ENCODE data around the gene ARHGEF37. TPM values are rescaled to one million over a fixed set of nuclear protein-coding genes. Genes with fewer than 3 reads are reported as not detected.
"Not testable (repeated sequence)": the region's sequence is repeated elsewhere in the genome, so short reads cannot be mapped to it uniquely, and the experiment has no call there.

The ARHGEF37 gene
- total RNA-seq, 2 donors from 2014 or later, result 14.1 to 17.3 TPM

DNA sequence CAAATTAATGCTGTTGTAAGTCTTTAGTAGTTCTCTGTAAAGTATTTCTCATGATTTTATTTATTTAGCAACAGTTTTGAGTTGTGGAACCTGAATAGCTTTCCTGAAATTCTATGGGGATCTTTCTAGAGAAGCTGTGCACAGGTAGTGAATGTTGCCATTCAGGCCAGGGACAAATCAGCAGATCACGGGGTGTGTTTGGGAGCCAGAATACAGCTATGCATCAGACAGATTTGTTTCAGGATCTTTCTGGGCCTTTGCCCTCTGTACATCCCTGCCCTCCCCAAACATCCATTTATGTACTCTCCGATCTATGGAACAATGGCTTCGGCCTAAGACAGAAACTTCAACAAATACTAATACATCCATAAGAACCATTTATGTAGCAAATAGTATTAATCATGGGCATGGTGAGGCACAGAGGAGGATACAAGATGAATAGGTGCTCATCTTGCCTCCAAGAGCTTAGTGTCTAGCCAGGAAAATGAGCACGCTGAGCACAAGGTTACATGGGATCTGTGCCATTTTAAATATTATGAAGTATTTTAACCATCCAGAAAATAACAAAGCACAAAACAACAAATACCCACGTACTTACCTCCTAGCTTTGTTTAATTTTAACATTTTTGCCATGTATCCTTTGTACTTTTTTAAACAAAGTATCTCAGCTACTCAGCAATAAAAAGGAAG, 13.1 kb downstream of the ARHGEF37 start:
- DNase-seq (no peak), ATAC-seq (no peak)
- intact Hi-C loops (cut with DNase I), result no loop called here

DNA sequence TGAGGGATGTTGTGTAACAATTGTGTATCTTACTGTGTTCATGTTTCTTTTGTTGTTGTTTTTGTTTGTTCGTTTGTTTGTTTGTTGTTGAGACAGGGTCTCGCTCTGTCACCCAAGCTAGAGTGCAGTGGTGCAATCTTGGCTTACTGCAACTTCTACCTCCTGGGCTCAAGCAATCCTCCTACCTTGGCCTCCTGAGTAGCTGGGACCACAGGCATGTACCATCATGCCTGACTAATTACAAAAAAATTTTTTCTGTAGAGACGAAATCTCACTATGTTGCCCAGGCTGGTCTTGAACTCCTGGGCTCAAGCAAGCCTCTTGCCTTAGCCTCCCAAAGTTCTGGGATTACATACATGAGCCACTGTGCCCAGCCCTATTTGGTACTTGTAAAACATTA, 13.8 kb downstream of the ARHGEF37 start:
- DNase-seq; ATAC-seq; intact Hi-C loops (cut with DNase I): not testable (repeated sequence)

DNA sequence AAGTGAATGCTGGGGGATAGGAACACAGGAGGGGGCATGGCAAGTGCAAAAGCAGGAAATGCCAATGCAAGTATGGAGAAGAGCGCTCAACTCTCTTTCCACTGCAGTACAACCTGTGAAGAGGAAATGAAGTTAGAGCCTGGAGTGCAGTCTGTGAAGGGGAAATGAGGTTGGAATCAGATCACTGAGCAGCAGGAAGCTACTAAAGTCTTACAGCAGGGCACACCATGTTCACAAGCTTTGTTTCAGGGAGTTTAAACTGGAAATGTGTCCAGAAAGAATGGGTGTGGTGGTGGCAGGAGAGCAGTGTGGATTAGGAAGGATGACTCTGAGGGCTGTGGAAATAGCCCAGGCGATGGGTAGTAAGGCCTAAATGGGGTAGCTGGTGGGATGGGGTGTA, 15.4 kb downstream of the ARHGEF37 start:
- ATAC-seq (peak in 1 of 2 donors; percentile 67), DNase-seq (no peak)
- intact Hi-C loops (cut with DNase I), result no loop called here

DNA sequence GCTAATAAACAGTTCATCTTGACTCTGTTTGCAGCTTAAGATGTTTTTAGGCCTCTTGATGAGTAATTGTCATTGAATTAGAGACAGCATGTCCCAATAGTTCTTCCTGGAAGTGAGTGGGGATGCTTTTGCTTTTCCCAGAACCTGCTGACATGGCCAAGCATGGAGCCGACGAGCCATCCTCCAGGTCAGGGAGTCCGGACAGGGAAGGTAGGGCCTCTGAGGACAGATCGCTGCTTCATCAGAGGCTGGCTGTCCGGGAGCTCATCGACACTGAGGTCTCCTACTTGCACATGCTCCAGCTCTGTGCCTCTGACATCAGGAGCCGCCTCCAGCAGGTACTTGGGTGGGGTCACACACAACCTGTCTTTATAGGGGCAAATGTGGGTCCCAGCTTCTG, 16.3 kb downstream of the ARHGEF37 start:
- DNase-seq, result no peak
- ATAC-seq, result no peak
- intact Hi-C loops (cut with DNase I), result no loop called here

DNA sequence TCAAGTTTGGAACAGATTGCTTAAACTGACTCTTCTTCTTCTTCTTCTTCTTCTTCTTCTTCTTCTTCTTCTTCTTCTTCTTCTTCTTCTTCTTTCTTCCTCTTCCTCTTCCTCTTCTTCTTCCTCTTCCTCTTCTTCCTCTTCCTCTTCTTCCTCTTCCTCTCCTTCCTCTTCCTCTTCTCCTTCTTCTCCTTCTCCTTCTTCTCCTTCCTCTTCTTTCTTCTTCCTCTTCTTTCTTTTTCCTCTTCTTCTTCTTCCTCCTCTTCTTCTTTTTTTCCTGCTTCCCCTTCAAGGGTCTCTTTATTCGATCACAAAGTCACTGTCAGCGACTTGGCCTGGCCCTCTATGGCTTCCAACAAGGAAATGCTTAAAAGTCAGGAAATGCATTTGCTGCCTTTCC, 16.9 kb downstream of the ARHGEF37 start:
- DNase-seq; intact Hi-C loops (cut with DNase I); ATAC-seq: not testable (repeated sequence)

DNA sequence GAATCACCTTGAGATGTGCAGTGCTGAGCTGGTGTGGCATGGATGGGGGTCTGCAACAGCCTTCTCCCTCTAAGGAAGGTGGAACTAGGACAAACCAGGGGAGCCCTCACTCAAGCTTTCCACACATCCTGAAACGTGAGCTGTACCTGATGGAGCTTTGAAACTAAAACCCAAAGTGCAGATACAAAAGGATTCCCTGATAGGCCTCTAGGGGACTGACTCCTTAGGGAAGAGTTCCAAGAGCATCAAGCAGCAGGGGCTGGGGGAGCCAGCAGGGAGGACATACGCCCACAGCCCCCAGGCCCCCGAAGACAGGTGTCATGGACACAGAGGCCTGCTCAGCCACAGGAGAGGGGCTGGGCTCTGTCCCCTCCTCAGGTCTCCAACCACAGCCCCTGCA, 17.7 kb downstream of the ARHGEF37 start:
- ATAC-seq (no peak), DNase-seq (no peak)
- intact Hi-C loops (cut with DNase I), result no loop called here

DNA sequence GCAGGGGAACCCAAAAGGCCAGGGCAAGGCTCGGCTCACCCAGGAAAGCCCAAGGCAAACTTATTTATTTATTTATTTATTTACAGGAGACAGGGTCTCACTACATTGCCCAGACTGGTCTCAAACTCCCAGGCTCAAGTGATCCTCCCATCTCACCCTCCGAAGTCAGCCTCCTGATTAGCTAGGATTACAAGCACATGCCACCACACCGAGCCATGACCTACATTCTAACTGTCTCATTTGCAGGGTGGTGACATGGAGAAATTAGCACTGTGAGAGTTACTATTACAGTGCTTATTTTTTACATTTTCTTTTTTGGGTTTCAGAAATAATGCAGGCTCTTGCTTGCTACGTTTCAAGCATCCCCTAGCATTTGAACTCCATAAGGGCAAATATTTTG, 18.1 kb downstream of the ARHGEF37 start:
- no peak for ATAC-seq
- intact Hi-C loops (cut with DNase I), result no loop called here
- no peak for DNase-seq

DNA sequence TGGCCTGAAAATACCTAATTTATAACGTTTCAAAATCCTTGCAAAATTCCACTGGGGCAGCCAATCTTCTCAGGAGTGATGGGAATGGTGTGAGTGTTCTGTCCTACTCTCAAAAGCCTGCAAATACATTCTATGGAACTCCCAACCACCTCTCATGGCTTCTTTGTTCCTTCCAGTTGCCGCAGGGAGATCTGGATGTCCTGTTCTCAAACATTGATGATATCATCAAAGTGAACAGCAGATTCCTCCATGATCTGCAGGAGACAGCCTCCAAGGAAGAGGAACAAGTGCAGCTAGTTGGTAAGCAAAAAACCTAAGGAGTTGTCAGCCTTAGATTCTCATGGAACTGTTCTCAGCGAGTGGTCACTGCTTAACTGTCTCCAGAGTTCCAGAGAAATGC, 19.6 kb downstream of the ARHGEF37 start:
- intact Hi-C loops (cut with DNase I), result no loop called here

DNA sequence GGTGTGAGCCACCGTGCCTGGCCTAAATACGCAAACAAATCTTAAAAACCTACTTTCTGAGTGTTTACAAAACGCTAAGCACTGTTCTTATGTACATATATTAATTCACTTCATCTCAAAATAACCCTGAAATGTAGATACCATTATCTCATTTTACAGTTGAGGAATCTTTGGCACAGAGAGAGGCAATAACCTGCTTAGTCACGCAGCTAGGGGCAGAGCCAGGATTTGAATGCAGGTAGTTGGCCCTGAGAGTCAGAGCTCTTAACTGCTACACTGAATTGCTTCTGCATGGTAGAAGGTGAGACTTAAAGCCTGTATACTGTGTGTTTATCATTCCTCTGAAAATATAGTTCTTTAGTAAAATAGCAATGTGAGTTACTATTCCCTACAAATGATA, 21.9 kb downstream of the ARHGEF37 start:
- intact Hi-C loops (cut with DNase I), result no loop called here
- DNase-seq (no peak), ATAC-seq (no peak)

More for the DNA sequence above, 19.6 kb downstream of the ARHGEF37 start:
- no peak for ATAC-seq
- no peak for DNase-seq

DNA sequence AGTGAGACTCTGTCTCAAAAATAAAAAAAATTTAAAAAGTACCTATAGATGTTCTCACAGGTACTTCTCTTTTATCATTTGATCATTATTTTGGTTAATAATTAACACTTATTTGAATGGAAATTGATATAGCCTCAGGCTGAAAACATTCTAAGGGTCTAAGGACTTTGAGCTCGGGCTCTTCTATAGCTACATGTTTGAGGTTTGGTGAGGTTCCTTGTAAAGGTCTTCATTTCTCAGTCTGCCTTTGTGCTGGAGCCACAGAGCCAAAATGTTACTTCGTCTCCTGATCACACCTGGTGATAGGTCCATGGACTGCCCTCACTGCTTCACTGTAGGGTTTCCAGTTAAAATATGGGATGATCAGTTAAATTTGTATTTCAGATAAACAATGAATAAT, 22.6 kb downstream of the ARHGEF37 start:
- no peak for DNase-seq
- intact Hi-C loops (cut with DNase I), result no loop called here
- no peak for ATAC-seq

DNA sequence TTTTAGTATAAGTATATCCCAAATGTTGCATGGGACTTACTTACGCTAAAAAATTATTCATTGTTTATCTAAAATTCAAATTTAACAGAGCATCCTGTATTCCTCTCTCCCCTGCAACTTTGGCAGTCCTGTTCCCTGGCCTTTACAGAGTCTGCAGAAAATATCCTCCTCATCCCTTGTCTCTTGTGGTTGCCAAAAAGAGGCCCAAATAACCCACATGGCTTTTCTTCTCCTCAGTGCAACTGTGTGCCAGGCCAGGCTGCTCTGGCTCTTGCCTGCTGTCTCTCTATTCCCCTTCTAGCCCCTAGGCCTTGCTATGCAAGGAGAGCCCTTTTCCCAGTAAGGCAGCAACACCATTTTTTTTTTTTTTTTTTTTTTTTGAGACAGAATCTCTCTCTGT, 23.0 kb downstream of the ARHGEF37 start:
- intact Hi-C loops (cut with DNase I), result no loop called here
- DNase-seq (no peak), ATAC-seq (no peak)

DNA sequence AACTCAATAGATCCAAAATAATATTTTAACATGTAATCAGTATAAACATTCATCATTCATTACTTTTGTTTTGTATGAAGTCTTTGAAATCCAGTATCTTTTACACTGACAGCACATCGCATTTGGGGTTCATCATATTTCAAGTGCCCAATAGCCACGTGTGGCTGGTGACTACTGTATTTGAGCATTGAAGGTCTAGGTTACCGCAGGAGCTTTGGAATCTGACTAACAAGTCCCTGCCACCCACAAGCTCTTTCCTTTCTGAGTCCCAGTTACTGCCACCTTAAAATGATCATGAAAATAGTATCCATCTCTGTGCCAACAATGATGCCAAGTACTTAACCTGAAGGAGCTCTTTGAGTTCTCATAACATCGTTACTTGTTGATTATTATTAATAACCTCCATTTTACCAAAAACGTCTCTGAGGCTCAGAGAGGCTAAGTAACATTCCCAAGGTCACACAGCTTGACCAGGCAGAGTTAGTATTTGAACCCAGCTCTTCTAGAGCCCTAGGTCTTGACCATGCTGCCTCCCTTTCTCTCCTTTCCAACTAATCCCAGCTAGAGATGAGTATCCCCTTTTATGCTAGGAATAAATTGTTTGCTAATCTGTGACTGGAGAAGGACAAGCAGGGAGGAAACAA, 24.2 kb downstream of the ARHGEF37 start:
- DNase-seq (no peak), ATAC-seq (no peak)
- intact Hi-C loops (cut with DNase I), result no loop called here

DNA sequence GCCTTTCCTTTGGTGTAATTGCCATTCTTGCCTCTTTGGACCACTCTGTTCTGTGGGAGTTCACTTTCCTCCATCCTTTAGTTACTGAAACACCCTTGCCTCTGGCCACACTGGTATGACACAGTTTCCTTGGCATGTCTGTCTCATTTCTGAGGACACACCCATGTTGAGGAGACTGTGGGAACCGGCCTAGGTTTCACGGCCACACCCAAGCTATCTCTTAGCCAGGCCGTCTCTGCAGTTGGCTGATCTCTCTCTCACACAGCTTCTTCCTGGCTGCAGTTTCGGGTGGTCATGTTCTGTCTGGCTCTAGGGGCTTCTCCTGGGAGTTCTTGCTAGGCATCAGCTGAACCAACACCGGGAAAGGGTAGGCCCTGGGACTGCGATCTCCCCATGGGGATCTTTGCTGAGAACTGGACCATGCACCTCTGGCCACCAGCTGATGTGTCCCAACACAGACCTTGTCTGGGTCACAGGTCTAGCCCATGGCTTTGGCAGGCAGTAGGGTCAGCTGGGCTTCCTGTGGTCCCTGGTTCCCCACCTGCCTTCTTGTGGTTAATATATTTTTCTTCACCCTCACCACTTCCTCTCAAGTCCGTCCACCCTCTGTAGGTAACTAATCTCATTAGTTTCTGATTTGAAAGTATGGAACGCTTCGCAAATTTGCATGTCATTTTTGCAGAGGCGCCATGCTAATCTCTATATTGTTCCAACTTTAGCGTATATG, 24.9 kb downstream of the ARHGEF37 start:
- intact Hi-C loops (cut with DNase I), result no loop called here
- ATAC-seq (peak; percentile 38 to 94), DNase-seq (peak; percentile 58)

DNA sequence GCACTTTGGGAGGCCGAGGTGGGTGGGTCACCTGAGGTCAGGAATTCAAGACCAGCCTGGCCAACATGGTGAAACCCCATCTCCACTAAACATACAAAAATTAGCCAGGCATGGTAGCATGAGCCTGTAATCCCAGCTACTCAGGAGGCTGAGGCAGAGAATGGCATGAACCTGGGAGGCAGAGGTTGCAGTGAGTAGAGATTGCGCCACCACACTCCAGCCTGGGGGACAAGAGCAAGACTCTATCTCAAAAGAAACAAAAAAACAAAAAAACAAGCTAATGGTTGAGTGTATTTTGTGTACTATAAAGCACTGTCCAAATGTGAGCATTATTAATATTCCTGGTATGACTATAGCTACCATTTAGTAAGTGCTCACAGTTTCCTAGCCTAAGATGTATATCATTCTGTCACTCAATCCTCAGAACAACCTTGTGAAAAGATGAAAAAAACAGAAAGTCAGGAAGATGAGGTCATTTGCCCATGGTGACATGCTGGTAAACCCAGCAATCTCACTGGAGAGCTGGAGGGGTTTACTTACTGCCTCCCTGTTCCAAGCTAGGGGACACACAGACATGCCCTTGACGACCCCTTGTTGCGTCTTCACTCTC, 27.7 kb downstream of the ARHGEF37 start:
- ATAC-seq (no peak), DNase-seq (no peak)
- intact Hi-C loops (cut with DNase I), result no loop called here

DNA sequence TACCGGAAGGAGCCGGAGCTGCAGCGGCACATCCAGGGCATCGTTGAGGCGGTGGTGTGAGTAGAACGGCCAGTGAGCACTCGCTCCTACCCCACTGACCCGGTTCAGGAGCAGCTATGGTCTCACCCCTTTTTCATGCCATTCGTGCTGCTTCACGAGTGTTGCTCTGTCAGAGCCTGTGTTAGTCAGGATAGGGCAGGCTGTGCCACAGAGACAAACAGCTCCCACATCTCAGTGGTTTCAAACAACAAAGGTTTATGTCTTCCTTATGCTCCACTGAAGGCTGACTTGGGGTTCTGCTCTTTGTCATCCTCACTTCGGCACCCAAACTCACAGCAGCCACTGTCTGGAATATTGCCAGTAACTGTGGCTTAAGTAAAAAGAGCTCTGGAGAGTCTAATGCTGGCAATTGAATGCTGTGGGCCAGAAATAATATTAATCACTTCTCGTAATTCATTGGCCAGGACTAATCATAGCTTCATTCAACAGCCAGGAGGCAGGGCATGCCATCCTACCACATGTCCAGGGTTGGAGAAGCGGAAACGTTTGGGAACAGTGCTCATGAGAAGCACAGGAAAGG, 28.4 kb downstream of the ARHGEF37 start:
- ATAC-seq, result no peak
- no peak for DNase-seq
- intact Hi-C loops (cut with DNase I), result no loop called here

DNA sequence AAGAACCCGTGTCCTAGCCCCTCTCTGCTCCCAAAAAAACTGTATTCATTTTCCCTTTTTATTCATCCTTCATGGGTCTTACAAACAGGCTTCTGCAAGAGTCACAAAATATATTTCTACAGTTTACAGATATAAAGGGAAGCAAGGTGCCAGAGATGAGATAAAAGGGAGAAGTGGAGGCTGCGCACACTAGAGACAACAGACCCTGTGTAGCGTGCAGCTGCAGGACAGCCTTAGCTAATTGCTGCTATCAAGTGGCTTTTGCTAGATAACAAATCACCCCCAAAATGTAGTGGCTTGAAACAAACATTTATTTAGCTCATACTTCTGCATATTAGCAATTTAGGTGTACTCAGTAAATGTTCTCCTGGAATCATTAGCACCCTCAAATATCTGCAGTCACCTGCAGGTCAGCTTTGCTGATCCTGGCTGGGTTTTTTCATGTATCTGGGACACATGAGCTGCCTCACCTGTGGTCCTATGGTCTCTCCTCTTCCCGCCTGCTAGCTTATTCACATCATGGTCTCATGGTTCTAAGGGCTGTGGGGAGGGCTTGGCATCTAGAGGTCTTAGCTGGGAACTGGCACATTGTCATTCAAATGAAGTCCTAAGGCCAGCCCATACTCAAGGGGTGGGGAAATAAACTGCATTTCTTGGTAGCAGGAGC, 29.4 kb downstream of the ARHGEF37 start:
- ATAC-seq, result no peak
- intact Hi-C loops (cut with DNase I), result no loop called here

DNA sequence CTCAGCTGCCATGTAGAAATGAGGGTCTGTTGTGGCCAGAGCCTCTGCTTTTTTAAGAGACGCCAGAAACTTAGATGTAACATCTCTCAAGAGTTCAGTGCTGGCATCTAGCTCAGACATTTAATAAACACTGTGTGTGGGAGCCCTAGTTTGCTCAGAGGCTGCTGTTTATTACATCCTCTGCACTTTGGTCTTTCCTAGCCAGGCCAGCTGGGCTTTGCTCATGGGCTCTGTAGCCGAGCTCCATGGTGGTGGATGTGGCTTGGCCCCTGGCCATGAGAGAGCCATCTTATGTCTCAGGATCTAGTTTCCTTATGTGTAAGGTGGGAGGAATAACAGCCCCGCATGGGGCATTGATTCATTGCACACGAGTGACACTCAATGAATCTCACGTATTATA, 30.0 kb downstream of the ARHGEF37 start:
- ATAC-seq (peak; percentile 38 to 84), DNase-seq (peak; percentile 51)
- intact Hi-C loops (cut with DNase I), result no loop called here

More for the DNA sequence above, 29.4 kb downstream of the ARHGEF37 start:
- no peak for DNase-seq

DNA sequence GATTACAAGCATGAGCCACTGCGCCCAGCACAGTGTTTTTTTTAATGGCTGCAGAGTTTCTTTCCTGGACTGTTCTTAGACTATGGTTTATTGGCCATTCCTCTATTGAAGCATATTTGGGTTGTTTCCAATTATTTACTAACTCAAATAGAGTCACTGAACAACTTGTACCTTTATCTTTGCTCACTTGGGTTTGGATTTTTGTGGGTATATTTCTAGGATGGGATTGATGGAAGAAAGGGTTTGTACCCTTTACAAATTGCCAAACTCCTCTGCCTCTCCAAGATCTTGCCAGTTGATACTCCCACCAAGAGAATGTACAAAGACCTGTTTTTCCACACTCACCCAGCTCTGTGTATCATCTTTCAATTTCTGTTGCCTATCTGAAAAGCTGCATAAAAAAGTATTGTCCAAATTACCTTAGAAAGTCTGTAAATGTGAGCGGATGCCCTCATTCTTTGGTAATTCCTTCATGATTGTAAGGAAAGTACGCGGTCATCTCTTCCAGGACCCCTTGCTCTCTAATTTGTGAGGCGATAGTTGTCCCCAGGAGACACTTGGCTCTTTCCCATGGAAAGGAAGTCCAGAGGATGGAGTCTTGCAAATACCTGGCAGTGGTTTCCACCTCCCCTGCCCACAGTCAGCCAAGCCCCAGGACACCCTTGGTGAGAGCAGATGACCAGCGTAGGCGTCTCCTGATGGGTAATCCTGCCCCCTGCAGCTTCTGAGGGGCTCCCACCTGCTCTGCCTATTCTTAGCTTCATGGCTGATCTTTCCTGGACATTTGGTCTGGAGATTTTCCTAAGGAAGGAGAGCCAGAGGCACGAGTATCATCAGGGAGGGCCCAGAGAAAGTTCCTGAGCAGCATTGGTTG, 33.0 kb downstream of the ARHGEF37 start:
- ATAC-seq (no peak), DNase-seq (no peak)
- intact Hi-C loops (cut with DNase I), result no loop called here

All from left cardiac atrium (tissue), 4 donors.